ENCODE data around the gene KCTD3.
A peak's percentile ranks its signal among the peaks of the same experiment; 100 is the strongest.

The KCTD3 gene

DNA sequence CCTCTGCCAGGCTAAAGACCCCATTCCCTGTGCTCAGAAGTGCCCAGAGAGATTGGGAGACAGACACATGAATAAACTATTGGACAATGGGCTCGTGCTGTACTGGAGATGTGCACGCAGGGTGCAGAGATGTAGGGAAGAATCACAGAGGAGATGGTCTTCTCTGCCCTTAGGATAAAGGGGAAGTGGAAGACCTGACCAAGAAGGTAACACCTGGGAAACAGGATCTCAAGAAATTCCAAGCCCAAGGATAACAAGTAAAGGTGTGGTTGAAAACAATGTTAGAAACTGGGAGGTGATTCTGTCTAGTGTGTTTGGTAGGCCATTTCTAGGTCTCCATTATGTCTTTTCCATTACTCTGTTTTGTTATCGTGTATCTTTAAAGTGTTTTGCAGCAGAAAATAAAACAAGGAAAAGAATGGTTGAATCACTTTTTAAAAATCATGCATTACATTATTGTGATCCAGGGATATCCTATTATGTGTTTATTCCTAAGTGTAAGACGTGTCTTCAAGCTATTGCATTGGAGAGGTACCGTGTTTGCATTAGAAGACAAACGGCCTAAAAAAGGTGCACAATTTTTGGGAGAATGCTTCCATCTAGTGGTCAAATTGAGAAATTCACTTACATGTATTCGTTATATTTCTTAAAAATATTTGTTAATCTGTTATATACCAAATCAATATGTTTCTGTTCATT is 40.8 kb upstream of the KCTD3 start:
- H3K4me3 ChIP-seq (ENCODE audit: control insufficient read depth, low read depth, low read length) = no peak overlapping the region
- TF ChIP-seq, protein P1, sequence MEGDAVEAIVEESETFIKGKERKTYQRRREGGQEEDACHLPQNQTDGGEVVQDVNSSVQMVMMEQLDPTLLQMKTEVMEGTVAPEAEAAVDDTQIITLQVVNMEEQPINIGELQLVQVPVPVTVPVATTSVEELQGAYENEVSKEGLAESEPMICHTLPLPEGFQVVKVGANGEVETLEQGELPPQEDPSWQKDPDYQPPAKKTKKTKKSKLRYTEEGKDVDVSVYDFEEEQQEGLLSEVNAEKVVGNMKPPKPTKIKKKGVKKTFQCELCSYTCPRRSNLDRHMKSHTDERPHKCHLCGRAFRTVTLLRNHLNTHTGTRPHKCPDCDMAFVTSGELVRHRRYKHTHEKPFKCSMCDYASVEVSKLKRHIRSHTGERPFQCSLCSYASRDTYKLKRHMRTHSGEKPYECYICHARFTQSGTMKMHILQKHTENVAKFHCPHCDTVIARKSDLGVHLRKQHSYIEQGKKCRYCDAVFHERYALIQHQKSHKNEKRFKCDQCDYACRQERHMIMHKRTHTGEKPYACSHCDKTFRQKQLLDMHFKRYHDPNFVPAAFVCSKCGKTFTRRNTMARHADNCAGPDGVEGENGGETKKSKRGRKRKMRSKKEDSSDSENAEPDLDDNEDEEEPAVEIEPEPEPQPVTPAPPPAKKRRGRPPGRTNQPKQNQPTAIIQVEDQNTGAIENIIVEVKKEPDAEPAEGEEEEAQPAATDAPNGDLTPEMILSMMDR (conservative IDR thresholded peaks at IDR 0.05; ENCODE audit: control insufficient read depth, insufficient read depth, low read depth, low read length) = peak; percentile 55
- peak; percentile 69 for DNase-seq (ENCODE audit: low read depth)

DNA sequence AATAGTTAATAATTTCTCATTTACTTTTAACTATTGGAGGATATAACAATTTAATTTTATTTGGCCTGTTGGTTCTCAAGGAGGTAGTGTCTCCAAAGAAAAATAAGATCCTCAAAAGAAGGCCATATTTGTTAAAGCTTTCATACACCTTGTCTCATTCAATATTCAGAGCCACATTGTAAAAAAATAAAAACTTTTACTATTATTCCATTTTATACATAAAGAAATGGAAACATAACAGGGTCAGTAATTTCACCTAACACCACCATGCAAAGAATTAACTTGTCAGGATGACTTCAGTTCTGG is 40.3 kb upstream of the KCTD3 start:
- DNase-seq (ENCODE audit: low read depth) = no peak
- H3K4me3 ChIP-seq (ENCODE audit: control insufficient read depth, low read depth, low read length) = no peak overlapping the region
- TF ChIP-seq, protein P1 (conservative IDR thresholded peaks at IDR 0.05; ENCODE audit: control insufficient read depth, insufficient read depth, low read depth, low read length) = no peak

DNA sequence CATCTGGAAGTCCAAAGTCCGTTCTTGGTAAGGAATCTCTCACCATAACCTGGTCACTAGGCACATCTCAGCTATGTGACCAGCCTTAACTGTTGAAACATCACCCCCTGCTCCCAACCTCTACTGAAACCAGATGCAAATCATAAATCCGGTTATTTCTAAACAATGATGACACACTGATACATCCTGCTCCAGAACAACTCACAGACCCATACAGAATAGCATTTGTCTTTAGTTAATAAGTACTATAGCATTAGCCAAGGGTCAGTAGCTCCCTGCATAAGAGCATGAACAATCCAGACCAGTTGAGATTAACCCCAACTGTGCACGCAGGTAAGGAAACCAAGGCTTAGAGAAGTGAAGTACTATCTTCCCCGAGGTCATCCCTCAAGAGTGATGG is 38.0 kb upstream of the KCTD3 start:
- DNase-seq (ENCODE audit: low read depth) = peak; percentile 65
- TF ChIP-seq, protein P1 (conservative IDR thresholded peaks at IDR 0.05; ENCODE audit: control insufficient read depth, insufficient read depth, low read depth, low read length) = no peak
- H3K4me3 ChIP-seq (ENCODE audit: control insufficient read depth, low read depth, low read length) = no peak overlapping the region

DNA sequence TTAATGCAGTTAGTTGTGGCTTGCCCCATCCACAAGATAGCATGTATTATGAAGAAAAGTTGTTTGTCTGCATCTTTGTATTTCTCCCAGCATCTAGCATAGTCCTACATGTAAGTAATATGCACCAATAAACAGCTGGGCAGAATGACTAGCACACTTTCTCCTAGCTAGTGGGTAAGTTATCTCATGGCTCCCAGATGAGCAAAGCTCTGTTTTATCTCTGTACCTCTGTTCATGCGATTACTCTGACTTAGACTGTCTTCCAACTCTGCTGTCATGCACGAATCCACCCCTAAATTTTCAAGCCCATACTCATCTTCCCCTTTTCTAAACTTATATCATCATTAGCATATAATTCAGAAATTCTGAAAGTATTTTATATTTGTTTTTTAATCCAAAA is 37.5 kb upstream of the KCTD3 start:
- no peak overlapping the region for H3K4me3 ChIP-seq (ENCODE audit: control insufficient read depth, low read depth, low read length)
- TF ChIP-seq, protein P1 (conservative IDR thresholded peaks at IDR 0.05; ENCODE audit: control insufficient read depth, insufficient read depth, low read depth, low read length) = no peak
- no peak for DNase-seq (ENCODE audit: low read depth)

DNA sequence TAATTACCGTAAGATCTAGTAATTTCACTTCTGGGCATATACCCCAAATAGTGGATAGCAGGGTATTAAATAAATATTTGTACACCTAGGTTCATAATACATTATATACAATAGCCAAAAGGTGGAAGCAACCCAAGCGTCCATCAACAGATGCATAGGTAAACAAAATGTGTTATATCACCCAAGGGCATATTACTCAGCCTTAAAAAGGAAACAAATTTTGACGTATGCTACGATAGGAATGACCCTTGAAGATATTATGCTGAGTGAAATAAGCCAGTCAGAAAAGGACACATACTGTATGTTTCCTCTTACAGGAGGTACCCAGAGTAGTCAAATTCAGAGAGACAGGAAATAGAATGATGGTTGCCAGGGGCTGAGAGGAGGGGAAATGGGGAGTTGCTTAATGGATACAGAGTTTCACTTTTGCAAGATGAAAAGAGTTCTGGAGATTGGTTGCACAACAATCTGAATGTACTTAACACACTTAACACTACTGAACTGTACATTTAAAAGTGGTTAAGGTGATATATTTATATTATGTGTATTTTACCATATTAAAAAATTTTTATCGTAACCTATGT is 36.6 kb upstream of the KCTD3 start:
- no peak for DNase-seq (ENCODE audit: low read depth)
- TF ChIP-seq, protein P1 (conservative IDR thresholded peaks at IDR 0.05; ENCODE audit: control insufficient read depth, insufficient read depth, low read depth, low read length) = no peak
- no peak overlapping the region for H3K4me3 ChIP-seq (ENCODE audit: control insufficient read depth, low read depth, low read length)

DNA sequence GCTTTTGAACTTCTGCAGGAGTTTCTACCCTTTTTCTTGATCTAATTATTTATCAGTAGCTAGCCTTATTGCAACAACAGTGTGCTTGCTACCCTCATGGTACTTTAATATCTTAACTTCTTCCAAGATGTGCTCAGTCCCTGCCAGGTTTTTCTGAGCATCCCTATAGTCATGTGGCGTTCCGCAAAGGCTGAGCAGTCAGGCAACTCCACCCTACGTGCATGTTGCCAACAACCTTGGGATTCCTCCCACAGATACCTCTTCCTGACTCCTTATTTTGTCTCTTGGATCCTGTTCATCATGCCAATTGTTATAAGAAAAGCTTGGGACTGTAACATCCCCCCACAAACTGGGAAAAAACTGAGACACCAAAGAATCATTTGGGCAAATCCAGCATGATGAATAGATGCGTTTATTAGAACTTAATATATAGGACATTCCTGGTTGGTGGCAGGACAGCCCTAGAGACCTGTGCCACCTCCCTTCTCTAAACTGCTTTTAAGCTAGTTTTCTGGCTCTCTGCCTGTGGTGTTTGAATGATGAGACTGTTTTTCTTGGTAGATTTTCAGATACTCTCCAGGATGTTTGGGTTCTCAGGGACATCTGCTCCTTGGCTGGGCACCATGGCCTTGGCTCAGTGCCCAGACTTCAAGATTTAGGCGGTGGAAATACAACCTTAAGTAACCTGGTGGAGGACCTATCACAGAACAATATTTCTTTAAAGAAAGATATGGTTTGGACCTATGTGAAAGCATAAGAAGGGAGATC is 27.1 kb upstream of the KCTD3 start:
- TF ChIP-seq, protein P1 (conservative IDR thresholded peaks at IDR 0.05; ENCODE audit: control insufficient read depth, insufficient read depth, low read depth, low read length) = no peak
- H3K4me3 ChIP-seq (ENCODE audit: control insufficient read depth, low read depth, low read length) = no peak overlapping the region
- DNase-seq (ENCODE audit: low read depth) = peak; percentile 78
